Brain microvascular endothelial cell (primary cell): ENCODE measurements around the gene WDR35.

ENCODE experiments used
- DNase-seq: peaks from one replicate; pipeline ENCODE4 v3.0.0-alpha.2; 2020
- H3K27ac ChIP-seq: fragments of 250-450 bp; sonication (Bioruptor Pico); 2 replicates; pipeline ENCODE4 v1.5.1; 2020; ENCODE audit warnings: mild to moderate bottlenecking, moderate library complexity
- H3K27me3 ChIP-seq: fragments of 250-450 bp; sonication (Bioruptor Pico); replicated peaks from 2 replicates; pipeline ENCODE4 v1.5.1; 2020; ENCODE audit warnings: mild to moderate bottlenecking
- H3K36me3 ChIP-seq: fragments of 250-450 bp; sonication (Bioruptor Pico); replicated peaks from 2 replicates; pipeline ENCODE4 v1.5.1; 2020; ENCODE audit warnings: mild to moderate bottlenecking
- H3K4me3 ChIP-seq: 2 replicates; pipeline ENCODE4 v1.5.1; 2011; ENCODE audit warnings: low read depth, mild to moderate bottlenecking, control low read depth, low read length, moderate library complexity
- in situ Hi-C: cut with HindIII; loops from 2 replicates; pipeline ENCODE4 v1.10.0; 2017; ENCODE audit warnings: low sequenced_read_pairs, low pct_ligation_motif_present
- TF ChIP-seq, protein P1 (sequence below): IDR thresholded peaks from 2 replicates; pipeline ENCODE4 v1.5.1; 2011; ENCODE audit warnings: low read depth, mild to moderate bottlenecking, moderate library complexity, low read length, control low read depth, inconsistent platforms; ENCODE audit errors: missing control alignments

WDR35 gene

DNA sequence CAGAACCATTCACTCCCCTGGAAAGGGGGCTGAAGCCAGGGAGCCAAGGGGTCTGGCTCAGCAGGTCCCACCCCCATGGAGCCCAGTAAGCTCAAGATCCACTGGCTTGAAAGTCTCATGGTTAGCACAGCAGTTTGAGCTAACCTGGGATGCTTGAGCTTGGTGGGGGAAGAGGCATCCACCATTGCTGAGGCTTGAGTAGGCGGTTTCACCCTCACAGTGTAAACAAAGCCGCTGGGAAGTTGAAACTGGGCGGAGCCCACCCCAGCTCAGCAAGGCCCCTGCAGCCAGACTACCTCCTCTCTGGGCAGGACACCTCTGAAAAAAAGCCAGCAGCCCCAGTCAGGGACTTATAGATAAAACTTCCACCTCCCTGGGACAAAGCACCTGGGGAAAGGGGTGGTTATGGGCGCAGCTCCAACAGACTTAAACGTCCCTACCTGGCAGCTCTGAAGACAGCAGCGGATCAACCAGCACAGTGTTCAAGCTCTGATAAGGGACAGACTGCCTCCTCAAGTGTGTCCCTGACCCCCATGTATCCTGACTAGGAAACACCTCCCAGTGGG lies 73.4 kb downstream of the WDR35 start:
- no peaks in the 10 kb centered on the region for H3K27me3 ChIP-seq
- no peak for DNase-seq
- in situ Hi-C loops: no loop called here
- no peak overlapping the region for H3K27ac ChIP-seq
- H3K4me3 ChIP-seq: no peak overlapping the region
- TF ChIP-seq, protein P1, sequence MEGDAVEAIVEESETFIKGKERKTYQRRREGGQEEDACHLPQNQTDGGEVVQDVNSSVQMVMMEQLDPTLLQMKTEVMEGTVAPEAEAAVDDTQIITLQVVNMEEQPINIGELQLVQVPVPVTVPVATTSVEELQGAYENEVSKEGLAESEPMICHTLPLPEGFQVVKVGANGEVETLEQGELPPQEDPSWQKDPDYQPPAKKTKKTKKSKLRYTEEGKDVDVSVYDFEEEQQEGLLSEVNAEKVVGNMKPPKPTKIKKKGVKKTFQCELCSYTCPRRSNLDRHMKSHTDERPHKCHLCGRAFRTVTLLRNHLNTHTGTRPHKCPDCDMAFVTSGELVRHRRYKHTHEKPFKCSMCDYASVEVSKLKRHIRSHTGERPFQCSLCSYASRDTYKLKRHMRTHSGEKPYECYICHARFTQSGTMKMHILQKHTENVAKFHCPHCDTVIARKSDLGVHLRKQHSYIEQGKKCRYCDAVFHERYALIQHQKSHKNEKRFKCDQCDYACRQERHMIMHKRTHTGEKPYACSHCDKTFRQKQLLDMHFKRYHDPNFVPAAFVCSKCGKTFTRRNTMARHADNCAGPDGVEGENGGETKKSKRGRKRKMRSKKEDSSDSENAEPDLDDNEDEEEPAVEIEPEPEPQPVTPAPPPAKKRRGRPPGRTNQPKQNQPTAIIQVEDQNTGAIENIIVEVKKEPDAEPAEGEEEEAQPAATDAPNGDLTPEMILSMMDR: no peak
- no peaks in the 10 kb centered on the region for H3K36me3 ChIP-seq

DNA sequence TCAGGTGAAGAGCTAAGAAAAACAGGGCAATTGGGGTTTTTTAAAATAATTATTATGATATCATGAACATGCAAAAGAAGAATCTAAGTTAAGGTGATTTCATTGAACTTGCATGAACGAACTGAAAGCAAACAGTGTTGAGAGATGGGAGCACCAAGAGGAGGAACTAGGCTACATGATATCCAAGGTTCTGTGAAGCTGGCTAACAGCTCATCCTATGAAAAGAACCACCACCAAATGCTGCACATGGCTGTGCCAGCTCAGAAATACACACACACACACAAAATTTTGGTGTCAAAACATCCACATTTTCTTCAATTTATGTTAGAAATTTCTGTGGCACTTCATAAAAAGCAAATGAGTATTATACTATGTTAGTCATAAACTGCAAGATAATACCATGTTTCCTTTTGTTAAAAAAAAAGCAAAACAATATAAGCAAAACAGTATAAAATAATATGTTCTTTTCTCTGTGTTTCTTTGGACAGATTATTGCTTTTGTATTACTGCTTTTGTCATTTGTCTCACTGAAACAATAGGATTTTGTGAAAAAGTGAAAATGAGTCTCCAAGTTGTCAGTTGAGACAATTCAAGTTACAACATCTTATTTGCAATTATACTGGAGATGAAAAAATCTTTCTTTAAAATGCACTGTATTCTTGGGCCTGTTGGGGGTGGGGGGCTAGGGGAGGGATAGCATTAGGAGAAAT lies 75.5 kb downstream of the WDR35 start:
- TF ChIP-seq, protein P1: no peak
- in situ Hi-C loops: no loop called here
- H3K36me3 ChIP-seq: no peaks in the 10 kb centered on the region
- H3K4me3 ChIP-seq: no peak overlapping the region
- H3K27me3 ChIP-seq: no peaks in the 10 kb centered on the region
- no peak overlapping the region for H3K27ac ChIP-seq
- no peak for DNase-seq

DNA sequence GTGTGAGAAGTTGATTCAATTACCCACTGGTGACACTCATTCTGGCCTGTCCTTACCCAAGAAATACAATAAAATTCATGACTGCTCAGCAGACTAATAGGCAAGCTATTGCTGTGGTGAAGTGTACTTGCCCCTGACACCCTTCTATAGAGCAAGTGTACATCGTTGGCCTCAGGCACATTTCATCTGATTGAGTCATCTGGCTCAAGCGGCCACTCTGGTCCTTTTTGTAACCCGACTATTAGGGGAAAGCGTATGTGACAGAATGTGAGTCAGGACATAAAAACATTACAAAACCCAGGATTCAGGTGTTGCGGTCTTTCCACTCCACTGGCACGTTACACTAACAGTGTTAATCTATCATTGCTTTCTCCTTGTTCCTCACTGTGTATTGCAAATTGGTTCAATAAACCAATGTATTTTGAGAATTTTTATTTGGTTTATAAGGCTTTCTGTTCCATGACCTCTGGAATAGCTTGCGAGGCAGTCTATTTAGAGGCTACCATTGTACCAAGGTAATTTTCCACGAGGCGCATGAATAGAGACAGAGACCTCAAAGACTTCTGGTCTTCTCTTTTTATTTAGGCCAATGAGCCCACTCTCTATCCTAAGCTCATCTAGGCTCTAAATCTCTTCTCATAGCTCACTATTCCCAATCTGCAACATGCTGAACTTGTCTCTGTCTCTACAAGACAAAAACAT lies 77.9 kb downstream of the WDR35 start:
- Histone ChIP-seq H3K27ac (peak overlapping the region; percentile 63), H3K4me3 (no peak overlapping the region), H3K27me3 (no peaks in the 10 kb centered on the region), H3K36me3 (no peaks in the 10 kb centered on the region)
- TF ChIP-seq, protein P1: no peak
- in situ Hi-C loops: no loop called here
- peak; percentile 91 for DNase-seq

DNA sequence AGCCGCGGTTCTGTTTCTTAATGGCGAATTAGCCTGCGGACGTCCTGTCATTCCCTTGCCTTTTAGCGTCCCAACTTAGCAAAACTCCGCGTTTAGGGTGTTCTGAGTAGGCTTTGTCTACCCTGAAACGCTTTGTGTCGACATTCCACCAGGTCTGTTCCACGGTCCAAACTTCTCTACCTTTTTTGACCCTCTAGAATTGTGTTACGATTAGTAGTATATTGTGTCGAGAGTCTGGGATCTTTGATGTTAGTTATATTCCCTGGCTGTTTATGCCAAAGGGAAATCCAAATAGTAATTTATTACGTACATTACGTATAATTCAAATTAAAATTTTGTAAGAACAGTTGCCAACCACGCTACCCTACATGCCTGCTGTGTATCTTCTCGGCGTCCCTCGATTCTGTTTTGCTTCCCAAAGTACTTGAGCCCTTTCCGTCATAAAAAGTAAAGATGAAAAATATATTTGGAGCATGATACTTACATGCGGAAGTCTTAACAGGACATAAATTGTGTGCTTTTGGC lies 87.6 kb downstream of the WDR35 start:
- TF ChIP-seq, protein P1: no peak
- H3K27ac ChIP-seq: peak overlapping the region; percentile 92
- H3K36me3 ChIP-seq: no peaks in the 10 kb centered on the region
- H3K27me3 ChIP-seq: no peaks in the 10 kb centered on the region
- H3K4me3 ChIP-seq: peak overlapping the region; percentile 90
- in situ Hi-C loops: no loop called here
- DNase-seq: no peak

DNA sequence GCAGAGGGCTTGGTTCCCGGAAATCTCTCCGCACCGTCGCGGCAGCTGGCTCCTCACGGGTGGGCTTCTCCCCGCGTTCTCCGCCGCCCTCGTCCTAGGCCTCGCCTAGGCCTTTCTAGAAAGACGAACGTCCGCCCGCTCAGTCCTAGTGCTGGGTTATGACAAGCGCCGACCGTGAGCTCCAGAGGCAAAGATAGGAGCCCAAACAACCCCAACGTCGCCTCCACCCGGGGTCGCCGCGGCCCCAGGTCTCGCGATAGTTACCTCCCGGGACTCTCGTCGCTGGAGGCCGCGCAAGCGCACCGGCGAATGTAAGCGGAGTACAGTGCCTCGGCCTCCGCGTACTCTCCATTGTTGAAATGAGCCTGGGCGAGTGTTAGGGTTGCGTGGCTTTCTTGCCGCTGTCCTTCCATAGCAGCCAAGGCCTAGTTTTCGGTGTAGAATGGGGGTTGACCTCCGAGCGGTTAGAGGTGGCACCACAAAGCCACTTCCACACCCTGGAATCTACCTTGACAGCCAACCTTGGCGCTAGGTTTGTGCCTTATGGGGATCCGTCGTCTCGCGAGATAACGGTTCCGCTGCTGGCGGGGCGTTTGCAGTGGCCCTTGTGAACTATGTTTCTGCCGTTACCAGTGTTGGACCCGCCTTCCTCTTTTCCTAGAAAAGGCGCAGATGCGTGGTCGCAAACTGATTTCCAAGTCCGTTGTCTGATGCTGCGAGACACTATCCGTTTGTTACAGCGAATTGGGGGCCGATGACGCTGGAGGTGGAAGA lies 88.3 kb downstream of the WDR35 start, which contains the start of gene TTC32:
TTC32 (minus strand) TSS at position 542 of the 774 bp plus-strand sequence; CDS start at position 413, 129 bp downstream.
- TF ChIP-seq, protein P1: no peak
- H3K27me3 ChIP-seq: no peaks in the 10 kb centered on the region
- H3K27ac ChIP-seq: peak within 1 kb of the TSS; percentile 92
- in situ Hi-C loops: no loop called here
- peak; percentile 94 for DNase-seq
- H3K4me3 ChIP-seq: peak within 1 kb of the TSS; percentile 90
- no peaks in the 10 kb centered on the region for H3K36me3 ChIP-seq
